ENCODE data around the gene AGT.

The AGT gene

GRCh38 chr1:230712470-230712942, 1.4 kb downstream of the AGT start:
- H3K4me3 ChIP-seq (ENCODE audit: low read length): no peak overlapping the region
- H3K4me1 ChIP-seq (ENCODE audit: control insufficient read depth, low read depth, low read length): no peaks in the 10 kb centered on the region
- H3K27ac ChIP-seq (ENCODE audit: low read length): no peak overlapping the region
- no peaks in the 10 kb centered on the region for H3K27me3 ChIP-seq (ENCODE audit: control insufficient read depth, insufficient read depth, low read length)
- no peaks in the 10 kb centered on the region for H3K36me3 ChIP-seq (ENCODE audit: control insufficient read depth, low read depth, low read length)
- no peaks in the 10 kb centered on the region for H3K9me3 ChIP-seq (ENCODE audit: control insufficient read depth, low read depth, low read length)
- H3K9ac ChIP-seq (ENCODE audit: low read length): no peak overlapping the region

GRCh38 chr1:230711245-230711644, 2.7 kb downstream of the AGT start:
- H3K36me3 ChIP-seq (ENCODE audit: control insufficient read depth, low read depth, low read length): no peaks in the 10 kb centered on the region
- H3K27me3 ChIP-seq (ENCODE audit: control insufficient read depth, insufficient read depth, low read length): no peaks in the 10 kb centered on the region
- no peak overlapping the region for H3K4me3 ChIP-seq (ENCODE audit: low read length)
- no peak overlapping the region for H3K9ac ChIP-seq (ENCODE audit: low read length)
- H3K4me1 ChIP-seq (ENCODE audit: control insufficient read depth, low read depth, low read length): no peaks in the 10 kb centered on the region
- H3K27ac ChIP-seq (ENCODE audit: low read length): no peak overlapping the region
- H3K9me3 ChIP-seq (ENCODE audit: control insufficient read depth, low read depth, low read length): no peaks in the 10 kb centered on the region

GRCh38 chr1:230710543-230710904, 3.4 kb downstream of the AGT start:
- H3K4me1 ChIP-seq (ENCODE audit: control insufficient read depth, low read depth, low read length): no peaks in the 10 kb centered on the region
- H3K27me3 ChIP-seq (ENCODE audit: control insufficient read depth, insufficient read depth, low read length): no peaks in the 10 kb centered on the region
- H3K36me3 ChIP-seq (ENCODE audit: control insufficient read depth, low read depth, low read length): no peaks in the 10 kb centered on the region
- H3K4me3 ChIP-seq (ENCODE audit: low read length): no peak overlapping the region
- no peaks in the 10 kb centered on the region for H3K9me3 ChIP-seq (ENCODE audit: control insufficient read depth, low read depth, low read length)
- no peak overlapping the region for H3K9ac ChIP-seq (ENCODE audit: low read length)
- no peak overlapping the region for H3K27ac ChIP-seq (ENCODE audit: low read length)

GRCh38 chr1:230709619-230710542, 4.0 kb downstream of the AGT start:
- no peaks in the 10 kb centered on the region for H3K27me3 ChIP-seq (ENCODE audit: control insufficient read depth, insufficient read depth, low read length)
- H3K27ac ChIP-seq (ENCODE audit: low read length): no peak overlapping the region
- no peaks in the 10 kb centered on the region for H3K9me3 ChIP-seq (ENCODE audit: control insufficient read depth, low read depth, low read length)
- no peaks in the 10 kb centered on the region for H3K4me1 ChIP-seq (ENCODE audit: control insufficient read depth, low read depth, low read length)
- H3K36me3 ChIP-seq (ENCODE audit: control insufficient read depth, low read depth, low read length): no peaks in the 10 kb centered on the region
- no peak overlapping the region for H3K9ac ChIP-seq (ENCODE audit: low read length)
- H3K4me3 ChIP-seq (ENCODE audit: low read length): no peak overlapping the region

GRCh38 chr1:230708631-230709580, 5.0 kb downstream of the AGT start:
- Histone ChIP-seq H3K4me3 (ENCODE audit: low read length) (no peak overlapping the region), H3K9me3 (ENCODE audit: control insufficient read depth, low read depth, low read length) (no peaks in the 10 kb centered on the region), H3K9ac (ENCODE audit: low read length) (no peak overlapping the region), H3K36me3 (ENCODE audit: control insufficient read depth, low read depth, low read length) (no peaks in the 10 kb centered on the region), H3K27ac (ENCODE audit: low read length) (no peak overlapping the region), H3K4me1 (ENCODE audit: control insufficient read depth, low read depth, low read length) (no peaks in the 10 kb centered on the region), H3K27me3 (ENCODE audit: control insufficient read depth, insufficient read depth, low read length) (no peaks in the 10 kb centered on the region)

- Histone ChIP-seq H3K27me3 (ENCODE audit: control insufficient read depth, insufficient read depth, low read length) (no peaks in the 10 kb centered on the region), H3K27ac (ENCODE audit: low read length) (no peak overlapping the region), H3K36me3 (ENCODE audit: control insufficient read depth, low read depth, low read length) (no peaks in the 10 kb centered on the region), H3K4me3 (ENCODE audit: low read length) (no peak overlapping the region), H3K4me1 (ENCODE audit: control insufficient read depth, low read depth, low read length) (peaks cover under 1% of the 10 kb centered on the region), H3K9ac (ENCODE audit: low read length) (no peak overlapping the region), H3K9me3 (ENCODE audit: control insufficient read depth, low read depth, low read length) (no peaks in the 10 kb centered on the region)
Observed at GRCh38 chr1:230707732-230708630, 5.9 kb downstream of the AGT start.

- Histone ChIP-seq H3K9ac (ENCODE audit: low read length) (no peak overlapping the region), H3K27ac (ENCODE audit: low read length) (no peak overlapping the region), H3K9me3 (ENCODE audit: control insufficient read depth, low read depth, low read length) (no peaks in the 10 kb centered on the region), H3K27me3 (ENCODE audit: control insufficient read depth, insufficient read depth, low read length) (no peaks in the 10 kb centered on the region), H3K4me3 (ENCODE audit: low read length) (no peak overlapping the region), H3K4me1 (ENCODE audit: control insufficient read depth, low read depth, low read length) (peaks cover 6% of the 10 kb centered on the region), H3K36me3 (ENCODE audit: control insufficient read depth, low read depth, low read length) (no peaks in the 10 kb centered on the region)
Observed at GRCh38 chr1:230706887-230707731, 6.8 kb downstream of the AGT start.

GRCh38 chr1:230706020-230706699, 7.8 kb downstream of the AGT start:
- H3K36me3 ChIP-seq (ENCODE audit: control insufficient read depth, low read depth, low read length): no peaks in the 10 kb centered on the region
- H3K9ac ChIP-seq (ENCODE audit: low read length): no peak overlapping the region
- peaks cover 6% of the 10 kb centered on the region for H3K4me1 ChIP-seq (ENCODE audit: control insufficient read depth, low read depth, low read length)
- H3K4me3 ChIP-seq (ENCODE audit: low read length): no peak overlapping the region
- H3K27ac ChIP-seq (ENCODE audit: low read length): no peak overlapping the region
- no peaks in the 10 kb centered on the region for H3K27me3 ChIP-seq (ENCODE audit: control insufficient read depth, insufficient read depth, low read length)
- no peaks in the 10 kb centered on the region for H3K9me3 ChIP-seq (ENCODE audit: control insufficient read depth, low read depth, low read length)

GRCh38 chr1:230705289-230706019, 8.5 kb downstream of the AGT start:
- Histone ChIP-seq H3K36me3 (ENCODE audit: control insufficient read depth, low read depth, low read length) (no peaks in the 10 kb centered on the region), H3K4me1 (ENCODE audit: control insufficient read depth, low read depth, low read length) (peaks cover 6% of the 10 kb centered on the region), H3K27me3 (ENCODE audit: control insufficient read depth, insufficient read depth, low read length) (no peaks in the 10 kb centered on the region), H3K9ac (ENCODE audit: low read length) (no peak overlapping the region), H3K27ac (ENCODE audit: low read length) (no peak overlapping the region), H3K9me3 (ENCODE audit: control insufficient read depth, low read depth, low read length) (no peaks in the 10 kb centered on the region), H3K4me3 (ENCODE audit: low read length) (no peak overlapping the region)
